HG03378 (cell line): ENCODE measurements around the gene BCL2L15.

Experiments used
- ATAC-seq: cut with Tn5 transposase; IDR thresholded peaks from one replicate; pipeline ENCODE4 v1.9.1; 2021; ENCODE audit warnings: mild to moderate bottlenecking, moderate library complexity; ENCODE audit not compliant: unreplicated experiment

Gene BCL2L15

DNA sequence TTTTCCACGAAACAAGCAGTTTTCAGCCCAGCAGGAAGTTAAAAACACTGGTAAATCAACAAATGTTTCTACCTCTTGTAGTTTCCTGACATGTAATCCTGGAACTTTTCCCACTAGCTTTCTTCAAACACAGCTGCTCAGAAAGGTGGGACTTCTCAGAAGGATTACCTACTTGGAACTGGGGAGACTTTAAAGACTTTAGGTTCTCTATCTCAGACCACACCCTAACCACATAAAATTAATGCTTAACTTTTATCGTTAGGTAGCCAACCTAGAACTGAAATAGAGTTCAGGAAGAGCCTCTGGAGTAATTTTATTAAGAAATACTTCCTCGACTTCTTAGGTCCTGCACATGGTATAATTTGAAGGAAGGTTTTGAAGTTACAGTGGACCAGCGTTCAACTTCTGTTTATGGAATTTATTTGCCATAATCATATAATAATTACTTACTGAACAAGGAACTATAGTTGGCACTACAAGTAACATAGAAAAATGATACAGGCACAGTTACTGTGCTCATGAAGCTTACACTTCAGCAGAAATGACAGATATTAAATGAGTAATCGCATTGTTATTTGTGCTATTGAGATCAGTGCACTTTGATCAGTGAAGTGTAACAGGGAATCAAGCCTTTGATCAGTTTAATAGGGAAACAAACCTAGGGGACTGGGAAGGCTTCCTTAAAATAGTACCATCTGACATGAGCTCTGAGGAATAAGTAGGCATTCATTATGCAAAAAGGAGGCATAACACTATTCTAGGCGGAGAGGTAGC lies at the start of gene BCL2L15:
Gene BCL2L15, minus strand, starts transcription at position 180 of the 774 bp plus-strand sequence. CDS start 206 bp downstream, outside the sequence.
- ATAC-seq = no peak

GRCh38 chr1:113937146-113937545 lies 49.8 kb upstream of the BCL2L15 start:
- no peak for ATAC-seq

DNA sequence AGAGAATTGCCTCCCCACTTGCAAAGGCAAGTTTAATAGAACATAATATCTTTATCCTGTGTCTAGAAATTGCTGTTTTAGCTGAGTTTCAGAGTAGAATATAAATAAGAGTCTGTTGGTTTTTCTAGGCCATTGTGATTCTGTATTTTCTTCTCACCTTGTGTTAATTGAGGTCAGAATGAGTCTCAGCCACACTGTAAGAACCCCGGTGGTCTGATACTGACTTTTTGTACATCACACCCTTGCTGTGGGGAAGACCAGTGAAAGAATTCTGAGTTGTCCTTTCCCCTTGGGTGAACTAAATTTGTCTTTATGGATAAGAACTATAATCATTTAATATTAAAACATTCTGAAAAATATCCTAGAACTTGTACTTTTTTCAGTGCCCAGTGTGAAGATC lies 48.6 kb upstream of the BCL2L15 start:
- no peak for ATAC-seq

DNA sequence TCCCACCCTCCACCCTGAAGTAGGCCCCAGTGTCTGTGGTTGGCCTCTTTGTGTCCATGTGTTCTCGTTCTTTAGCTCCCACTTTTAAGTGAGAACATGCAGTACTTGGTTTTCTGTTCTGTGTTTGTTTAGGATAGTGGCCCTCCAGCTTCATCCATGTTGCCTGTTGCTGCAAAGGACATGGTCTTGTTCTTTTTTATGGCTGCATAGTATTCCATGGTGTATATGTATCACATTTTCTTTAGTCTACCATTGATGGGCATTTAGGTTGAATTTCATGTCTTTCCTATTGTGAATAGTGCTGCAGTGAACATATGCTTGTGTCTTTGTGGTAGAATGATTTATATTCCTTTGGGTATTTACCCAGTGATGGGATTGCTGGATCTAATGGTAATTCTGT lies 47.8 kb upstream of the BCL2L15 start:
- no peak for ATAC-seq

- no peak for ATAC-seq
These were observed 47.2 kb upstream of the BCL2L15 start for GRCh38 chr1:113934511-113935055.

DNA sequence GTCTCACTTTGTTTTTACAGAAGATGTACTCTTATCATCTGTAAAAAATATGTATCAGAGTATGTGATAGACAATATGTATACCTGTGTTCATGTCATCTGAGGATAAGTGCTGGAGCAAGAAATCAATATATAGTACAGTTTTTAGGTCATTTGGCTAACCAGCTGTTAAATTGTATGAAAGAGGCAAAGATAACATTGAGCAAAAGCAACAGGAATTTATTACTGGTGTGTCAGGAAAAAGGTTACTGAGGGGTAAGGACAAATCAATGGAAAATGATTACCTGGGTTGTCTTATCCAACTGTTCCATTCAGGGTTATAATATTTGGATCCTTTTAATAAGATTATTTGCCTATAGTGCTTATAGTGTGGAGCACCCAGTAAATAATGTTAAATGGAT lies 46.6 kb upstream of the BCL2L15 start:
- ATAC-seq = no peak

GRCh38 chr1:113931451-113931851 lies 44.1 kb upstream of the BCL2L15 start:
- no peak for ATAC-seq

- peak; percentile 26 for ATAC-seq
These were observed 43.2 kb upstream of the BCL2L15 start for GRCh38 chr1:113930499-113931161.

DNA sequence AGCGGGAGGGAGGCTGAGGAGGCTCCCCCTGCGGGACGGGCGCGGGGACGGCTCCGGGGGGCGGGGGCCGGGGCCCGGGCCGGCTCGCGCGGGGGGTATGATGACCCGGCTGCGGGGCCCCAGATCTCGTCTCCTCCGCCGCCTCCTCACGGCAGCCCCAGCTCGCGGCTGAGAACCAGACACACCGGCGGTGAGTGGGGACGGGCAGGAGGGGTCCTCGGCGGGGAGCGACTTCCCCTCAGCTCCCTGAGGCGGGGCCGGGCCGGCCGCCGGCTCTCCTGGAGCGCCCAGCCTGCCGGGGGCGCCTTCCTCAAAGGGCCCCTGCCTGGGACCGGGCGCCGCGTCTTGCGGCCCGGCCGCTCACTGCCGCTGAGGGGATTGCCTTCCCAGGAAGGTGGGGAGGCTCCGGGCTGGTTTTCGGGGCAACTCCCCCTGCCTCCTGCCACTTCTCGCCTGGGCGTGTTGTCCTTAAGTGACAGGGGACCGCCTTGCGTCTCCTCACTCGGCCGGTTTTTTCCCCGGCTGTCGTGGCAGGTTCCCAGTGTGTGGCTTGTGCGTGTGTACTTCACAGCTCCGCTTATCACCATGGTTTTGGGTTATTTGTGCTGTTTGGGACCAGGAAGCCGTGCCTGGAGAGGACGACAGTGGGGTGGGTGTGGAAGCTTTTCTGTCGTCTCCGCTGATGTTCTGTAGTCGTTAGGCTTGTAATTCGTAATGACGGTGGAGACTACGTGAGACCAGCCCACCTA lies 42.5 kb upstream of the BCL2L15 start:
- peak; percentile 27 for ATAC-seq

DNA sequence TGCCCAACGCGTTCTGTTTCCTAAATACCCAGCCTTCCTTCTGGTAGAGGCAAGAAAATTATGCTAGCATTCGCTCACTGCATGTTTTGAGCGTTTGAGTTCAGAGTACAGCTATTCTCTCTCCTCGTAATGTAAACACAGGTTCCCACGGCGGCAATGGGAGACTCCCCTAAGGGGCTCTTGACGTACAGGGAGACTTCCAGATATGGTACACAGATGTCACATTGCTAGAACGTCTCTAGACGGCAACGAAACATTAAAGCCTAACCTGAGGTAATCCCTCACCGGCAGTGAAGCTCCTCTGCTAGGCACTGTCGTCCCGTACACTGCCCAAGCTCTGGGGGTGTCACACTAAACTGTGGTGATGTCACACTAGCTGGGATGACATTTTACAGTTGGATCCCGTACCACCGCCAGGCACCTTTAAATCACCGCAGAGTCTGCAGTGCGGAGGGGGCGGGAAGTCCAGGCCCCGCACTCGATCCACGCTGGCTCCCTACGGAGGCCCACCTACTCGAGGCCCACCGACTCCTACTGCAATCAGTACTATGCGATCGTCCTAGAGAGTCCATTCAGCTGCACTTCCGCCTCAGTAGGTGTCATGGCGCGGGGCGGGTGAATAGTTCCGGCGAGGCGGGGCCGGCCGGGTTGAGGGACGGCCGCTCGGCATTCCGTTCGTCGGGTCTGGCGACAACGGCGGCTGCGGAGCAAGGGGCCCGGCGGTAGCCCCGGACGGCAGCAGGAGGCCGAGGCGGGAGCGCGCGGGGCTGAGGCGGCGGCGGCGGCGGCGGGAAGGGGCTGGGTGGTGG lies 41.8 kb upstream of the BCL2L15 start, which contains the start of gene HIPK1:
Gene HIPK1, plus strand, starts transcription at position 384 of the 809 bp plus-strand sequence.
- peak; percentile 63 for ATAC-seq

- no peak for ATAC-seq
These were observed 41.0 kb upstream of the BCL2L15 start for GRCh38 chr1:113928187-113928930.

DNA sequence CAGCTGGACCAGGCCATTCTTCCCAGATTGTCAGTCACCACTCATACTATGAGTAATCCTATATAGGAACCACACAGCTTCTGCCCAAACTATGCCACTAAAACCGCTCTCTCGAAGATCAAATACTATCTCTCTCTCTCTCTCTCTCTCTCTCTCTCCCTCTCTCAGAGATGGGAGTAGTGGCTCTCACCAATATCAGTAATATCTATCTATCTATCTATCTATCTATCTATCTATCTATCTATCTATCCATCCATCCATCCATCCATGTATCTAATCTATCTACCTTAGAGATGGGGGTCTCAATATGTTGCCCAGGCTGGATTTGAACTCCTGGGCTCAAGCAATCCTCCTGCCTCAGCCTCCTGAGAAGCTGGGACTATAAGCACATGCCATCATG lies 37.1 kb upstream of the BCL2L15 start:
- no peak for ATAC-seq

DNA sequence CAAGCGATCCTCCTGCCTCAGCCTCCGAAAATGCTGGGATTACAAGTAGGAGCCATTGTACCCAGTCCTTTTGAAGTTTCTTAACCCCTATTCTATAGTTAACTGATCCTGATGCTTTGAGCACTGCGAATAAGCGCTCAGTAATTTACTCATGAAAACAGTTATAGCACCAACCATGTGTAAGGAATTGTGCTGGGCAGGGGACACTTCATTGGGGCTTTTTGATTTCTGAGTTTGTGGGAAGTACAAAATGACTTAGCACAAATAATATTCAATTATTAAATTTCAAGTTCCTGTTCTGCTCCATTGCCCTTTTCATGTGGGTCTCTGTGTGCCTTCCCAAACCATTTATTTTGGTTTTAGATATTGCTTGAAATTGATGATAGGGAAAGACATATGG lies 35.6 kb upstream of the BCL2L15 start:
- no peak for ATAC-seq

DNA sequence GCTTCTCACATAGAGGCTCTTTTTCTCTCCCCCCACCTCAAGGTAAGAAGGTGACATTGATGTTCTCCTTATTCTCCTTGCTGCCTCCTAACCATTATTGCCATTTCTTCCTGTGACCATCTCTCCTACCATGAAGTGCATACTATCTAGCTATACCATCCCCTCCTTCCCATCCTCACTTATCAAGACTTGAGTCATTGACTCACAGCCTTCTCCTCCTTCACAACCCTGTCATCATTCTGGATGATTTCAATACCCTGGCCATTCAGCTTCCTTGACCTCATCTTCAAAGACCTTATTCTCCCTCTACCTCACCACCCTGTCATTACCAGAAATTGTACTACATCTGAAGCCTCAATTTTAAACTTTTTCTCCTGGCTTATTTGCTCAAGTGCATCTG lies 30.9 kb upstream of the BCL2L15 start:
- no peak for ATAC-seq

DNA sequence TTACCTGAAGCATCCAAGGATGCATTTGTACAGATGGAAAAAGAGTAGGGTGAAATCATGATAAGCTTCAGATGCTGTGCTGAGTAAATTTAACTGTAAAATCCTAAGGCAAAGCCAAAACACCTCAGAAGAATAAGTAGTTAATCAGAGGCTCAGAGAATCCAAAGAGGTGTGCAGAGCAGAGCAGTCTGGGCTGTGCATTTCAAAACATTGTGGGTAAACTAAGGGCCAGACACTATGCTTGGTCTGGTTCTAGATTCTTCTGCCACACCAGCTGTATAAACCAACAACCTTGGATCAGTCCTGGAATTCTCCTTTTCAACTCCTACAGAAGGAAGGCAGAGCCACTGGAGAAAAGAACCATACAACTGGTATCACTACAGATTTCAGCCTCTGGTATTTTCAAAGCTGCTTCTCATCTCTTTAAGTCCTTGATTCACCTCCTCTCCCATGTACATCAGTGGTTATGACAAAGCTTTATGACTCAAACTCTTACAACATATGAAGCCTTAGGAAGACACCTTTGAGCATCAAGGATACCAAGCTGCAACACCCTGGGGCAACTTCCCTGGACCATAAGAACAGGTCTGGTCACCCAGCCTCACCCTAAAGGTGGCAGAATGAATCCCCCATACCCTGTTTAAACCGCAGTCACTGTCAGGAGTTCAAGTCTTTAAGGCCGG lies 30.2 kb upstream of the BCL2L15 start:
- ATAC-seq = no peak

GRCh38 chr1:113916974-113917373 lies 29.6 kb upstream of the BCL2L15 start:
- no peak for ATAC-seq

- ATAC-seq = no peak
These were observed 26.7 kb upstream of the BCL2L15 start for GRCh38 chr1:113913887-113914664.

DNA sequence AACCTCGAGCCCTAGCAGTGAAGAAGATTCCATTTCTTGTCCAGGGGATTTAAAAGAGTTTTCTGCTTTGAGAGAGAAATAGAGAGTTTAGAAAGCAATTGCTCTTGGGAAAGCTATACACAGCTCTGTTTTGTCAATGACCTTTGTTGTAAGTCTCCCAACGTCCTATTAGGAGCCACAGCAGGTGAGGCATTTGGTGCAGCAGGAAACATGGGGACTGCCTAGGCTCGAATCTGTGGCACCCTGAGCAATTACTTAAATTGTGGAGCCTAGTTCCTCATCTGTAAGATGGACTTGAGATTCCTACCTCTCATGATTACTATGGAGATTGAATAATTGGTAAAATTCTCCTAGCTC lies 25.9 kb upstream of the BCL2L15 start:
- ATAC-seq = no peak
